Measurements from ENCODE around the gene CYP2B6.

DNA sequence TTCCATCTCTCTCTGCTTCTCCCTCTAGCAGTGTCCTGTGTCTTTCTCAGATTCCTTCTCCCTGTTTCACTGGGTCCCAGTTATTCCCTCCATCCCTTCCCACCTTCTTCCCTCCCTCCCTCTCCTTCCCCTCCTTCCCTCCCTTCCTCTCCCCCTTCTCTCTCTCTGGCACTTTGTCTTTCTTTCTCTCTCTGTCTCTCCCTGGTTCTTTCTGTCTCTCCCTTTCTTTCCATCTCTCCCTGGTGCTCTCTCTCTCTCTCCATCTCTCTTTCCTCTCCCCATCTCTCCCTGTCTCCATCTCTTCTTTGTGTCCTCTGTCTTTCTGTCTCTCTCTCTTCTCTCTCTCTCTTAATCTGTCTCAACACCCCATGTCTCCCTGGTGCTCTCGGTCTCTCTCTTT lies 31.7 kb upstream of the CYP2B6 start:
- TF ChIP-seq, protein P1, sequence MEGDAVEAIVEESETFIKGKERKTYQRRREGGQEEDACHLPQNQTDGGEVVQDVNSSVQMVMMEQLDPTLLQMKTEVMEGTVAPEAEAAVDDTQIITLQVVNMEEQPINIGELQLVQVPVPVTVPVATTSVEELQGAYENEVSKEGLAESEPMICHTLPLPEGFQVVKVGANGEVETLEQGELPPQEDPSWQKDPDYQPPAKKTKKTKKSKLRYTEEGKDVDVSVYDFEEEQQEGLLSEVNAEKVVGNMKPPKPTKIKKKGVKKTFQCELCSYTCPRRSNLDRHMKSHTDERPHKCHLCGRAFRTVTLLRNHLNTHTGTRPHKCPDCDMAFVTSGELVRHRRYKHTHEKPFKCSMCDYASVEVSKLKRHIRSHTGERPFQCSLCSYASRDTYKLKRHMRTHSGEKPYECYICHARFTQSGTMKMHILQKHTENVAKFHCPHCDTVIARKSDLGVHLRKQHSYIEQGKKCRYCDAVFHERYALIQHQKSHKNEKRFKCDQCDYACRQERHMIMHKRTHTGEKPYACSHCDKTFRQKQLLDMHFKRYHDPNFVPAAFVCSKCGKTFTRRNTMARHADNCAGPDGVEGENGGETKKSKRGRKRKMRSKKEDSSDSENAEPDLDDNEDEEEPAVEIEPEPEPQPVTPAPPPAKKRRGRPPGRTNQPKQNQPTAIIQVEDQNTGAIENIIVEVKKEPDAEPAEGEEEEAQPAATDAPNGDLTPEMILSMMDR (IDR thresholded peaks at IDR 0.05 in 4 of 5, conservative IDR thresholded peaks at IDR 0.05 in 1 of 5), result no peak
- TF ChIP-seq POLR2A (IDR thresholded peaks at IDR 0.05), result no peak
